Smooth muscle cell (in vitro differentiated cells): ENCODE data around the gene TLR8. TPM values are rescaled to one million over a fixed set of nuclear protein-coding genes. Genes with fewer than 3 reads are reported as not detected.
A peak's percentile ranks its signal among the peaks of the same experiment; 100 is the strongest.

ENCODE experiments used
- DNase-seq: peaks from one replicate; lab custom pipeline; 2025; ENCODE audit not compliant: unreplicated experiment; lab: John Stamatoyannopoulos, UW
- H2AFZ ChIP-seq: fragments of 200-600 bp; sonication (generic); 2 replicates; pipeline ENCODE4 v1.6.0; 2016; ENCODE audit warnings: antibody characterized with exemption, low read depth, mild to moderate bottlenecking
- H3F3A ChIP-seq: fragments of 200-600 bp; sonication (generic); 2 replicates; pipeline ENCODE4 v1.6.0; 2017; ENCODE audit warnings: antibody characterized with exemption, low read depth
- H3K27ac ChIP-seq: fragments of 200-600 bp; sonication (generic); 2 replicates; pipeline ENCODE4 v1.5.1; 2016; ENCODE audit warnings: low read depth, mild to moderate bottlenecking
- H3K27me3 ChIP-seq: fragments of 200-600 bp; sonication (generic); 2 replicates; pipeline ENCODE4 v1.6.1; 2016; ENCODE audit warnings: low read depth, mild to moderate bottlenecking
- H3K36me3 ChIP-seq: fragments of 200-600 bp; sonication (generic); 2 replicates; pipeline ENCODE4 v1.5.1; 2016; ENCODE audit warnings: low read depth
- H3K4me1 ChIP-seq: fragments of 200-600 bp; sonication (generic); 2 replicates; pipeline ENCODE4 v1.5.1; 2016; ENCODE audit warnings: low read depth
- H3K4me2 ChIP-seq: fragments of 200-600 bp; sonication (generic); 2 replicates; pipeline ENCODE4 v1.6.0; 2016; ENCODE audit warnings: mild to moderate bottlenecking
- H3K4me3 ChIP-seq: fragments of 200-600 bp; sonication (generic); 2 replicates; pipeline ENCODE4 v1.5.1; 2016; ENCODE audit warnings: mild to moderate bottlenecking
- H3K79me2 ChIP-seq: fragments of 200-600 bp; sonication (generic); 2 replicates; pipeline ENCODE4 v1.6.0; 2016; ENCODE audit warnings: low read depth, mild to moderate bottlenecking
- H3K9ac ChIP-seq: fragments of 200-600 bp; sonication (generic); 2 replicates; pipeline ENCODE4 v1.6.0; 2016; ENCODE audit warnings: low read depth
- H3K9me3 ChIP-seq: fragments of 200-600 bp; sonication (generic); replicated peaks from 2 replicates; pipeline ENCODE4 v1.5.1; 2016; ENCODE audit warnings: low read depth
- H4K20me1 ChIP-seq: fragments of 200-600 bp; sonication (generic); 2 replicates; pipeline ENCODE4 v1.6.0; 2016; ENCODE audit warnings: low read depth
- CTCF ChIP-seq: fragments of 200-600 bp; sonication (generic); IDR thresholded peaks from 2 replicates; pipeline ENCODE4 v1.5.1; 2017; ENCODE audit warnings: borderline replicate concordance, mild to moderate bottlenecking, antibody characterized with exemption; ENCODE audit not compliant: insufficient read depth, poor library complexity, severe bottlenecking
- WGBS: methylation state at CpG from one replicate; pipeline ENCODE4 v1.1.7; 2016; ENCODE audit warnings: low lambda C conversion rate; 5-methylcytosine and 5-hydroxymethylcytosine counted together
- polyA plus RNA-seq: library from polyadenylated mRNA; unstranded; fragments of >200 nt; fragmentation: Nextera tagmentation; extraction: Ambion mirVana; gene quantifications from 2 replicates; pipeline ENCODE4 v1.2.1, GENCODE V29; 2016
- total RNA-seq: library from RNA; depleted of rRNA; stranded (reverse); fragments of >200 nt; gene quantifications from 2 replicates; pipeline ENCODE4 v1.2.3, GENCODE V29; 2014

The TLR8 gene
- total and polyA plus RNA-seq, 2 experiments from 2014 or later = not detected

DNA sequence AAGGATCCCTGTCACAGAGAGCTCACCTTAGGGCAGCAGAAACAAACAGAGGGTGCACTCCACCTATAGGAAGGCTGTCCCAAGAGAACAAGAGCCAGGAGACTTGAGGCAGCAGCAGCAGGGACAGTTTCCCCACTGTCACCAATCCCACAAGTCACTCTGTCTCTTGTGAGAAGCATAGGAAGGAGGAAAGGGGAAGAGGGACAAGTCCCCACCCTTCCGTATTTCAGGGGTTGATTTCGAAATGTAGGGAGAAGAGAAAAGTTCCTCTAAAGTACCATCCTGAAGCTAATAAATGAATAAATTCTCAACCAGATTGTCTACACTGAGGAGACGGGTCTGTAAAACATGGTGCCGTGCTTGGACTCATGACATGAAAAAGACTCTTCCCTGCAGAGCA is 9.5 kb upstream of the TLR8 start:
- Histone ChIP-seq H3K4me1 (no peaks in the 10 kb centered on the region), H3K79me2 (no peaks in the 10 kb centered on the region), H3K36me3 (no peaks in the 10 kb centered on the region), H4K20me1 (no peaks in the 10 kb centered on the region), H3K27me3 (no peaks in the 10 kb centered on the region), H3K4me2 (no peak overlapping the region), H2AFZ (no peak overlapping the region), H3K9me3 (no peaks in the 10 kb centered on the region), H3K4me3 (no peak overlapping the region), H3K9ac (no peak overlapping the region), H3K27ac (no peak overlapping the region), H3F3A (no peaks in the 10 kb centered on the region)
- no peak for TF ChIP-seq CTCF
- DNase-seq = no peak
- 92% methylated on average over 4 of the region's 4 CpGs for WGBS

DNA sequence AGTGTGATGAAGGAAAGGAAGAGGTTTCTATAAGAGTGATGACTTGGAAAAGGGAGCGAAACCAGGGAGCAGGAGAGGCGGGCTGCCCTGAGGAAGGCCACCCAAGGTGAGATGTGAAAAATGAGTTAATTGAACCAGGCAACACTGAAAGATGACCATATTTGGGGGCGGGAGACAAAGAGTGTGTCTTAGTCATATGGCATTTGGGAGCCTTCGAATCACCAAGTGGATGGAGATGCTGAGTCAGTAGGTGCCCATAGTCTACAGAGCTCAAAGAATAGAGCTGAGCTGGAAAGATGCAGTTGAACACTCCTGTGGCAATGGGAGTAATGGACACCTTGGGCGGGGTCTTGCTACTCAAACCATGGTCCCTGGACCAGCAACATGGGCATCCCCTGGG is 8.3 kb upstream of the TLR8 start:
- Histone ChIP-seq H3K9me3 (no peaks in the 10 kb centered on the region), H3K27me3 (no peaks in the 10 kb centered on the region), H3K9ac (no peak overlapping the region), H3K27ac (no peak overlapping the region), H4K20me1 (no peaks in the 10 kb centered on the region), H3F3A (no peaks in the 10 kb centered on the region), H3K36me3 (no peaks in the 10 kb centered on the region), H2AFZ (no peak overlapping the region), H3K4me1 (no peaks in the 10 kb centered on the region), H3K4me2 (no peak overlapping the region), H3K79me2 (no peaks in the 10 kb centered on the region), H3K4me3 (no peak overlapping the region)
- no peak for DNase-seq
- no peak for TF ChIP-seq CTCF
- 86% methylated on average over 5 of the region's 5 CpGs for WGBS

GRCh38 chrX:12899506-12899905 is 6.9 kb upstream of the TLR8 start:
- TF ChIP-seq CTCF = no peak
- H3K36me3 ChIP-seq = no peaks in the 10 kb centered on the region
- no peak overlapping the region for H3K4me3 ChIP-seq
- no peaks in the 10 kb centered on the region for H4K20me1 ChIP-seq
- H3K9me3 ChIP-seq = no peaks in the 10 kb centered on the region
- H3K27me3 ChIP-seq = no peaks in the 10 kb centered on the region
- WGBS = 45% methylated on average over 7 of the region's 7 CpGs
- H3K27ac ChIP-seq = no peak overlapping the region
- no peak overlapping the region for H2AFZ ChIP-seq
- DNase-seq = no peak
- no peak overlapping the region for H3K9ac ChIP-seq
- no peak overlapping the region for H3K4me2 ChIP-seq
- no peaks in the 10 kb centered on the region for H3K79me2 ChIP-seq
- no peaks in the 10 kb centered on the region for H3K4me1 ChIP-seq
- H3F3A ChIP-seq = no peaks in the 10 kb centered on the region

DNA sequence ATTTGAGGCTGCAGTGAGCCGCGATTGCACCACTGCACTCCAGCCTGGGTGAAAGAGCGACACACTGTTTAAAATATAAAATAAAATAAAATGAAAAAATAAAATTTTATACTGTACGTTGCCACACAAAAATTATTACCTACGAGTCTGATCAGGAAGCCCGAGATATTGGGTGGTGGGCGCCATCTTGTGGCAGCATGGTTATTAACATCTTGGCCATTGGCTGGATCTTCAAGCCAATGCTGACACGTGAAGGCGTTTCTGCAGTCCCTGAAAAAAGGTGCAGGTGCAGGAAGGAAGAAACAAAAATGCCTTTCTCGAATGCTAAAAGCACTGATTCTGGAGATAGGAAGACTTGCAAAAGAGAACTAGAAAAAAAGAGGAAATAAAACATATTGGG is 4.9 kb upstream of the TLR8 start:
- Histone ChIP-seq H3K79me2 (no peaks in the 10 kb centered on the region), H3K4me1 (no peaks in the 10 kb centered on the region), H3K4me3 (no peak overlapping the region), H3K9ac (no peak overlapping the region), H2AFZ (no peak overlapping the region), H3K27me3 (no peaks in the 10 kb centered on the region), H3K27ac (no peak overlapping the region), H3K36me3 (no peaks in the 10 kb centered on the region), H3K4me2 (no peak overlapping the region), H3K9me3 (no peaks in the 10 kb centered on the region), H4K20me1 (no peaks in the 10 kb centered on the region), H3F3A (no peaks in the 10 kb centered on the region)
- DNase-seq = peak; percentile 2
- 33% methylated on average over 10 of the region's 10 CpGs for WGBS
- peak; percentile 68 for TF ChIP-seq CTCF
